ENCODE measurements around the gene BPIFA2.
"Not testable (repeated sequence)": the region's sequence is repeated elsewhere in the genome, so short reads cannot be mapped to it uniquely, and the experiment has no call there.

BPIFA2 gene

GRCh38 chr20:33167859-33168258 is at the start of gene BPIFA2:
TSS of gene BPIFA2 (plus strand) at chr20:33168159. CDS start at chr20:33169146, 987 bp downstream.
- no peak for DNase-seq

- no peak for DNase-seq
Measured at GRCh38 chr20:33119725-33120720, 47.9 kb upstream of the BPIFA2 start.

GRCh38 chr20:33120934-33121333 is 47.0 kb upstream of the BPIFA2 start:
- DNase-seq: no peak

- not testable (repeated sequence) for DNase-seq
Measured at GRCh38 chr20:33122297-33122696, 45.7 kb upstream of the BPIFA2 start.

- DNase-seq: no peak
Measured at GRCh38 chr20:33124261-33124660, 43.7 kb upstream of the BPIFA2 start.

- DNase-seq: no peak
Measured at GRCh38 chr20:33124994-33125393, 43.0 kb upstream of the BPIFA2 start.

- DNase-seq: no peak
Measured at GRCh38 chr20:33125983-33126382, 42.0 kb upstream of the BPIFA2 start.

- DNase-seq: no peak
Measured at GRCh38 chr20:33127422-33128097, 40.4 kb upstream of the BPIFA2 start.

GRCh38 chr20:33130568-33131061 is 37.3 kb upstream of the BPIFA2 start:
- DNase-seq: no peak

- no peak for DNase-seq
Measured at GRCh38 chr20:33131949-33132473, 35.9 kb upstream of the BPIFA2 start.

GRCh38 chr20:33132513-33133372 is 35.2 kb upstream of the BPIFA2 start:
- no peak for DNase-seq

GRCh38 chr20:33133373-33133941 is 34.5 kb upstream of the BPIFA2 start:
- DNase-seq: no peak

- DNase-seq: no peak
Measured at GRCh38 chr20:33137195-33137594, 30.8 kb upstream of the BPIFA2 start.

- DNase-seq: no peak
Measured at GRCh38 chr20:33139467-33139866, 28.5 kb upstream of the BPIFA2 start.

- DNase-seq: no peak
Measured at GRCh38 chr20:33145521-33145920, 22.4 kb upstream of the BPIFA2 start.

- DNase-seq: no peak
Measured at GRCh38 chr20:33147299-33147698, 20.7 kb upstream of the BPIFA2 start.

- DNase-seq: no peak
Measured at GRCh38 chr20:33148040-33148439, 19.9 kb upstream of the BPIFA2 start.

- DNase-seq: no peak
Measured at GRCh38 chr20:33154252-33154651, 13.7 kb upstream of the BPIFA2 start.

- DNase-seq: no peak
Measured at GRCh38 chr20:33158637-33159385, 9.1 kb upstream of the BPIFA2 start.

GRCh38 chr20:33159713-33160112 is 8.2 kb upstream of the BPIFA2 start:
- no peak for DNase-seq

GRCh38 chr20:33160681-33161080 is 7.3 kb upstream of the BPIFA2 start:
- DNase-seq: no peak
